Measurements from ENCODE around the gene ZNF668.

Gene ZNF668

GRCh38 chr16:31083556-31083955 is 9.5 kb upstream of the ZNF668 start:
- no peak overlapping the region for H3K27ac ChIP-seq
- TF ChIP-seq ZFX (IDR thresholded peaks at IDR 0.05; ENCODE audit: borderline replicate concordance) (no peak), CTCF (IDR thresholded peaks at IDR 0.05) (no peak)

- H3K27ac ChIP-seq = no peak overlapping the region
Observed at GRCh38 chr16:31083081-31083480, 9.0 kb upstream of the ZNF668 start.

GRCh38 chr16:31082368-31083045 is 8.5 kb upstream of the ZNF668 start:
- TF ChIP-seq CTCF (IDR thresholded peaks at IDR 0.05) (no peak), ZFX (IDR thresholded peaks at IDR 0.05; ENCODE audit: borderline replicate concordance) (no peak)
- H3K27ac ChIP-seq = no peak overlapping the region

More at GRCh38 chr16:31083081-31083480, 9.0 kb upstream of the ZNF668 start:
- TF ChIP-seq ZFX (IDR thresholded peaks at IDR 0.05; ENCODE audit: borderline replicate concordance) (no peak), CTCF (IDR thresholded peaks at IDR 0.05) (no peak)

GRCh38 chr16:31081428-31082351 is 7.7 kb upstream of the ZNF668 start:
- no peak for TF ChIP-seq CTCF (IDR thresholded peaks at IDR 0.05)
- no peak for TF ChIP-seq ZFX (IDR thresholded peaks at IDR 0.05; ENCODE audit: borderline replicate concordance)

GRCh38 chr16:31080756-31081419 is 6.8 kb upstream of the ZNF668 start:
- TF ChIP-seq CTCF (IDR thresholded peaks at IDR 0.05) (no peak), ZFX (IDR thresholded peaks at IDR 0.05; ENCODE audit: borderline replicate concordance) (no peak)
- no peak overlapping the region for H3K27ac ChIP-seq

More at GRCh38 chr16:31081428-31082351, 7.7 kb upstream of the ZNF668 start:
- H3K27ac ChIP-seq = no peak overlapping the region

- no peak overlapping the region for H3K27ac ChIP-seq
- TF ChIP-seq ZFX (IDR thresholded peaks at IDR 0.05; ENCODE audit: borderline replicate concordance) (no peak), CTCF (IDR thresholded peaks at IDR 0.05) (no peak)
Observed at GRCh38 chr16:31080035-31080629, 6.1 kb upstream of the ZNF668 start.

All from 22Rv1 (cell line).